Measurements from ENCODE around the gene TPK1. TPM values are rescaled to one million over a fixed set of nuclear protein-coding genes. Genes with fewer than 3 reads are reported as not detected.

Gene TPK1
- polyA plus RNA-seq, 1 donor from 2014 or later, result 3.5 TPM

GRCh38 chr7:144524271-144524670, 311.6 kb downstream of the TPK1 start:
- TF ChIP-seq EP300 (conservative IDR thresholded peaks at IDR 0.05; ENCODE audit: poor library complexity, severe bottlenecking) (no peak), EZH2 (IDR thresholded peaks at IDR 0.05; ENCODE audit: borderline replicate concordance, insufficient read depth, low read length, poor library complexity, severe bottlenecking) (no peak), SMC3 (conservative IDR thresholded peaks at IDR 0.05; ENCODE audit: poor library complexity) (no peak), REST (IDR thresholded peaks at IDR 0.05; ENCODE audit: borderline replicate concordance) (no peak), RAD21 (conservative IDR thresholded peaks at IDR 0.05) (no peak), TAF1 (IDR thresholded peaks at IDR 0.05; ENCODE audit: low read depth) (no peak), MXI1 (conservative IDR thresholded peaks at IDR 0.05; ENCODE audit: poor library complexity, severe bottlenecking) (no peak)
- H3K9ac ChIP-seq (ENCODE audit: low read length), result no peak overlapping the region
- no peaks in the 10 kb centered on the region for H3K27me3 ChIP-seq (ENCODE audit: insufficient read depth, low read depth, low read length)
- no peaks in the 10 kb centered on the region for H4K20me1 ChIP-seq (ENCODE audit: insufficient read depth)
- no peaks in the 10 kb centered on the region for H3F3A ChIP-seq (ENCODE audit: insufficient read depth, low read length, poor library complexity, severe bottlenecking)
- no peak overlapping the region for H2AFZ ChIP-seq (ENCODE audit: low read depth, low read length)
- H3K9me2 ChIP-seq (ENCODE audit: insufficient read depth, low read length), result no peaks in the 10 kb centered on the region
- no peak overlapping the region for H3K27ac ChIP-seq (ENCODE audit: low read length)
- no peaks in the 10 kb centered on the region for H3K79me2 ChIP-seq (replicated peaks; ENCODE audit: insufficient read depth, low read length)
- no peaks in the 10 kb centered on the region for H3K36me3 ChIP-seq (ENCODE audit: insufficient read depth, low read length)
- no peak overlapping the region for H3K4me2 ChIP-seq (ENCODE audit: low read length)
- H3K4me3 ChIP-seq (ENCODE audit: low read length), result no peak overlapping the region
- no peaks in the 10 kb centered on the region for H3K9me3 ChIP-seq (ENCODE audit: low read length)

- Histone ChIP-seq H3K9me3 (ENCODE audit: low read length) (no peaks in the 10 kb centered on the region), H3K27me3 (ENCODE audit: insufficient read depth, low read depth, low read length) (no peaks in the 10 kb centered on the region), H3K9ac (ENCODE audit: low read length) (no peak overlapping the region), H3K4me3 (ENCODE audit: low read length) (no peak overlapping the region), H4K20me1 (ENCODE audit: insufficient read depth) (no peaks in the 10 kb centered on the region), H3K4me2 (ENCODE audit: low read length) (no peak overlapping the region), H2AFZ (ENCODE audit: low read depth, low read length) (no peak overlapping the region), H3K79me2 (replicated peaks; ENCODE audit: insufficient read depth, low read length) (no peaks in the 10 kb centered on the region), H3K9me2 (ENCODE audit: insufficient read depth, low read length) (no peaks in the 10 kb centered on the region), H3F3A (ENCODE audit: insufficient read depth, low read length, poor library complexity, severe bottlenecking) (no peaks in the 10 kb centered on the region), H3K27ac (ENCODE audit: low read length) (no peak overlapping the region), H3K36me3 (ENCODE audit: insufficient read depth, low read length) (no peaks in the 10 kb centered on the region)
- TF ChIP-seq CTCF (IDR thresholded peaks at IDR 0.05; ENCODE audit: poor library complexity, severe bottlenecking), result no peak
- TF ChIP-seq TAF1 (IDR thresholded peaks at IDR 0.05; ENCODE audit: low read depth), result no peak
- no peak for TF ChIP-seq MXI1 (conservative IDR thresholded peaks at IDR 0.05; ENCODE audit: poor library complexity, severe bottlenecking)
- no peak for TF ChIP-seq EP300 (conservative IDR thresholded peaks at IDR 0.05; ENCODE audit: poor library complexity, severe bottlenecking)
- TF ChIP-seq SMC3 (conservative IDR thresholded peaks at IDR 0.05; ENCODE audit: poor library complexity), result no peak
- TF ChIP-seq REST (IDR thresholded peaks at IDR 0.05; ENCODE audit: borderline replicate concordance), result no peak
- no peak for TF ChIP-seq EZH2 (IDR thresholded peaks at IDR 0.05; ENCODE audit: borderline replicate concordance, insufficient read depth, low read length, poor library complexity, severe bottlenecking)
- no peak for TF ChIP-seq RAD21 (conservative IDR thresholded peaks at IDR 0.05)
- no peak for TF ChIP-seq POLR2AphosphoS5 (IDR thresholded peaks at IDR 0.05)
Measured at GRCh38 chr7:144523621-144524020, 312.2 kb downstream of the TPK1 start.
